Fibroblast of lung (primary cell): ENCODE data around the gene SLC9A8. TPM values are rescaled to one million over a fixed set of nuclear protein-coding genes. Genes with fewer than 3 reads are reported as not detected.

ENCODE experiments used
- DNase-seq, 2 donors: peaks; one replicate each; pipeline versions ENCODE4 v3.0.0 to v3.0.0-alpha.2; 2010; ENCODE audit warnings: low read depth in 2 of 2
- H2AFZ ChIP-seq: 2 replicates; pipeline ENCODE4 v1.5.1; 2012; ENCODE audit warnings: low read length, control low read depth, inconsistent platforms
- H3K27ac ChIP-seq: 2 replicates; pipeline ENCODE4 v1.5.1; 2011; ENCODE audit warnings: low read length, control low read depth; ENCODE audit not compliant: insufficient read depth
- H3K27me3 ChIP-seq: 2 replicates; pipeline ENCODE4 v1.5.1; 2011; ENCODE audit warnings: mild to moderate bottlenecking, low read length; ENCODE audit not compliant: control insufficient read depth, insufficient read depth
- H3K36me3 ChIP-seq: 2 replicates; pipeline ENCODE4 v1.5.1; 2011; ENCODE audit warnings: low read length; ENCODE audit not compliant: control insufficient read depth, insufficient read depth
- H3K4me1 ChIP-seq: 2 replicates; pipeline ENCODE4 v1.5.1; 2011; ENCODE audit warnings: low read length; ENCODE audit not compliant: control insufficient read depth, insufficient read depth; ENCODE audit errors: extremely low read depth
- H3K4me2 ChIP-seq: 2 replicates; pipeline ENCODE4 v1.5.1; 2011; ENCODE audit warnings: low read length, control low read depth; ENCODE audit not compliant: insufficient read depth; ENCODE audit errors: extremely low read depth
- H3K4me3 ChIP-seq, 4 experiments: fragments of 200-600 bp in 1 of 4; sonication (generic) in 1 of 4; replicated peaks in 1 of 4; 2 replicates each; pipeline ENCODE4 v1.5.1; 2011 to 2016; ENCODE audit warnings: low read length in 4 of 4, low read depth in 3 of 4, mild to moderate bottlenecking in 3 of 4, control low read depth in 2 of 4, inconsistent platforms in 1 of 4, mixed read lengths in 1 of 4; ENCODE audit not compliant: insufficient read depth in 1 of 4; ENCODE audit errors: control extremely low read depth in 1 of 4
- H3K79me2 ChIP-seq: 2 replicates; pipeline ENCODE4 v1.5.1; 2012; ENCODE audit warnings: mild to moderate bottlenecking, low read length, inconsistent platforms; ENCODE audit not compliant: control insufficient read depth, insufficient read depth
- H3K9ac ChIP-seq: 2 replicates; pipeline ENCODE4 v1.5.1; 2011; ENCODE audit warnings: mild to moderate bottlenecking, low read length, control low read depth; ENCODE audit not compliant: insufficient read depth
- H3K9me3 ChIP-seq: 2 replicates; pipeline ENCODE4 v1.5.1; 2012; ENCODE audit warnings: low read depth, low read length; ENCODE audit not compliant: control insufficient read depth, insufficient read depth
- H4K20me1 ChIP-seq: 2 replicates; pipeline ENCODE4 v1.5.1; 2011; ENCODE audit warnings: low read length; ENCODE audit not compliant: control insufficient read depth, insufficient read depth; ENCODE audit errors: extremely low read depth
- EZH2 ChIP-seq: IDR thresholded peaks from 2 replicates; pipeline ENCODE4 v1.5.1; 2012; ENCODE audit warnings: low read length, control low read depth, mild to moderate bottlenecking; ENCODE audit errors: missing control alignments
- polyA plus RNA-seq, 2 donors: library from polyadenylated mRNA; depleted of rRNA in 1 of 2; stranded (reverse) in 1 of 2; unstranded in 1 of 2; fragments of >200 nt; gene quantifications; 2 replicates each; pipeline ENCODE4 v1.2.1, GENCODE V29; 2011 to 2012; ENCODE audit warnings: missing spikeins in 1 of 2
- total RNA-seq: library from RNA; depleted of rRNA; stranded (reverse); fragments of >200 nt; gene quantifications from 2 replicates; pipeline ENCODE4 v1.2.1, GENCODE V29; 2014
- TF ChIP-seq, protein P1 (sequence below), 2 donors: IDR thresholded peaks in 1 of 2; conservative IDR thresholded peaks in 1 of 2; 1 replicate in 1 of 2; 2 replicates in 1 of 2; pipeline ENCODE4 v1.5.1; 2011 to 2012; ENCODE audit warnings: low read length in 2 of 2, control low read depth in 1 of 2, inconsistent platforms in 1 of 2, low read depth in 1 of 2, mild to moderate bottlenecking in 1 of 2

Gene SLC9A8
- total and polyA plus RNA-seq, 2 donors (not counting 1 experiment from before 2014, with no cell fraction given), result 2.4 to 15.5 TPM

DNA sequence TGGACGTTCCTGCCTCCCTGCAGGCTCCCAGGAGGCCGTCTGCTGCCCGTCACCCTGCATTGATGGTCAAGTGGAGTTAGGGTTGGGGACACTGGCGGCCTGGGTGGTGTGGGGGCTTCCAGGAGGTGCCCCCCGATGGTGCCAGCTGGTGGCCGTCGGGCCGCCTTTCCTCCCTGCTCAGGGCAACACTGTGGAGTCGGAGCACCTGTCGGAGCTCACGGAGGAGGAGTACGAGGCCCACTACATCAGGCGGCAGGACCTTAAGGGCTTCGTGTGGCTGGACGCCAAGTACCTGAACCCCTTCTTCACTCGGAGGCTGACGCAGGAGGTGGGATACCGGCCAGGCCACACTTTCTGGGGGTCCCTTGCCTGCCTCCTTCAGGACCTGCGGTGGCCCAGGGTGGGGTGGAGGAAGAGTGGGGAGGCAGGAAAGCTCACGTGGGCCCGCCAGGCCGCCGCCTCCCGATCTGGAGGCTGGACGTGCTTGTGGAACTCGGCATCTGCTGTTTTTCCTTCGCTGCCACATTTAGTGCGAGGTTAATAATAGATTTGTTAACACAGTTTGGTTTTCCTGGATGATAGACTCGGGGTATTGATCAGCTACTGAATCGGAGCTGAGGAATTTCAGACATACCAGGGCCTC lies 74.1 kb downstream of the SLC9A8 start:
- no peaks in the 10 kb centered on the region for H4K20me1 ChIP-seq
- no peak overlapping the region for H3K4me3 ChIP-seq
- H3K36me3 ChIP-seq, result peaks cover 10% of the 10 kb centered on the region
- no peak overlapping the region for H3K9ac ChIP-seq
- no peak overlapping the region for H3K27ac ChIP-seq
- H2AFZ ChIP-seq, result no peak overlapping the region
- DNase-seq, result no peak
- no peaks in the 10 kb centered on the region for H3K27me3 ChIP-seq
- H3K4me2 ChIP-seq, result no peak overlapping the region
- H3K4me1 ChIP-seq, result peaks cover 8% of the 10 kb centered on the region
- TF ChIP-seq, protein P1, sequence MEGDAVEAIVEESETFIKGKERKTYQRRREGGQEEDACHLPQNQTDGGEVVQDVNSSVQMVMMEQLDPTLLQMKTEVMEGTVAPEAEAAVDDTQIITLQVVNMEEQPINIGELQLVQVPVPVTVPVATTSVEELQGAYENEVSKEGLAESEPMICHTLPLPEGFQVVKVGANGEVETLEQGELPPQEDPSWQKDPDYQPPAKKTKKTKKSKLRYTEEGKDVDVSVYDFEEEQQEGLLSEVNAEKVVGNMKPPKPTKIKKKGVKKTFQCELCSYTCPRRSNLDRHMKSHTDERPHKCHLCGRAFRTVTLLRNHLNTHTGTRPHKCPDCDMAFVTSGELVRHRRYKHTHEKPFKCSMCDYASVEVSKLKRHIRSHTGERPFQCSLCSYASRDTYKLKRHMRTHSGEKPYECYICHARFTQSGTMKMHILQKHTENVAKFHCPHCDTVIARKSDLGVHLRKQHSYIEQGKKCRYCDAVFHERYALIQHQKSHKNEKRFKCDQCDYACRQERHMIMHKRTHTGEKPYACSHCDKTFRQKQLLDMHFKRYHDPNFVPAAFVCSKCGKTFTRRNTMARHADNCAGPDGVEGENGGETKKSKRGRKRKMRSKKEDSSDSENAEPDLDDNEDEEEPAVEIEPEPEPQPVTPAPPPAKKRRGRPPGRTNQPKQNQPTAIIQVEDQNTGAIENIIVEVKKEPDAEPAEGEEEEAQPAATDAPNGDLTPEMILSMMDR (conservative IDR thresholded peaks at IDR 0.05 in 1 of 2, IDR thresholded peaks at IDR 0.05 in 1 of 2; ENCODE audit: low read depth in 1 of 2, low read length in 2 of 2), result no peak
- TF ChIP-seq EZH2, result no peak
- H3K9me3 ChIP-seq, result no peaks in the 10 kb centered on the region
- H3K79me2 ChIP-seq, result no peaks in the 10 kb centered on the region

DNA sequence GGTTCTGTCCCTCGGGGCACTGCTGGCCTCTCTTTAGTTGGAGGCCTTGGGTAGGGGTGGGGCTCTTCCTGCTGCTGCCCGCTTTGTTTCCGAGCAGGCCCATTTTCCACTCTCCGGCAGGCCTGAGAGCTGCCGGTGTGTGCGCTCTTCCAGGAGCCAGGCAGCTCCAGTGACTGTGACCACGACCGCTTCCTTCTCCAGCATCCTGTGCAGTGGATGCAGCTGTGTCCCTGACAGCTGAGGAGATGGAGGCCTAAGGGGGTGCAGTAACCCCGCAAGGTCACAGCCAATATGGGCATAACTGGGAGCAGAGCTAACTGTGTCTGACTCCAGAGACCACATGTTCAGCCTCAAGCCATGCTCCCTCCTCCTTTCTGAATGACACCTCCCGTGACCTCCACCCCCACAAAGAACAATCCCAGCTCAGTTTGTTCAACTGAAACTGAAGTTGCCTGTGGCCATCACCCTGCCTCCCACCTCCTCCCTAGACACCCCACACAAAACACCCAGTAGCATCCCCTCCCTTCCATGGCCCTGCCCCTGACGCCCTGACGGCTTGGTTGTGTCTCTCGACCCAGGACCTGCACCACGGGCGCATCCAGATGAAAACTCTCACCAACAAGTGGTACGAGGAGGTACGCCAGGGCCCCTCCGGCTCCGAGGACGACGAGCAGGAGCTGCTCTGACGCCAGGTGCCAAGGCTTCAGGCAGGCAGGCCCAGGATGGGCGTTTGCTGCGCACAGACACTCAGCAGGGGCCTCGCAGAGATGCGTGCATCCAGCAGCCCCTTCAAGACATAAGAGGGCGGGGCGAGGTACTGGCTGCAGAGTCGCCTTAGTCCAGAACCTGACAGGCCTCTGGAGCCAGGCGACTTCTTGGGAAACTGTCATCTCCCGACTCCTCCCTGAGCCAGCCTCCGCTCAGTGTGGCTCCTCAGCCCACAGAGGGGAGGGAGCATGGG lies 74.9 kb downstream of the SLC9A8 start:
- no peak overlapping the region for H2AFZ ChIP-seq
- no peak for TF ChIP-seq EZH2
- TF ChIP-seq, protein P1 (conservative IDR thresholded peaks at IDR 0.05 in 1 of 2, IDR thresholded peaks at IDR 0.05 in 1 of 2; ENCODE audit: low read depth in 1 of 2, low read length in 2 of 2), result no peak
- DNase-seq, result peak; percentile 17 to 19
- no peaks in the 10 kb centered on the region for H3K27me3 ChIP-seq
- H3K36me3 ChIP-seq, result peaks cover 10% of the 10 kb centered on the region
- H3K4me3 ChIP-seq, result no peak overlapping the region
- no peak overlapping the region for H3K9ac ChIP-seq
- H3K27ac ChIP-seq, result no peak overlapping the region
- H4K20me1 ChIP-seq, result no peaks in the 10 kb centered on the region
- H3K4me2 ChIP-seq, result no peak overlapping the region
- peaks cover 8% of the 10 kb centered on the region for H3K4me1 ChIP-seq
- H3K9me3 ChIP-seq, result no peaks in the 10 kb centered on the region
- no peaks in the 10 kb centered on the region for H3K79me2 ChIP-seq
